Retinal pigment epithelial cell (primary cell): ENCODE data around the gene HSF2BP.
"Not testable (repeated sequence)": the region's sequence is repeated elsewhere in the genome, so short reads cannot be mapped to it uniquely, and the experiment has no call there.

Experiments
- DNase-seq: peaks from one replicate; pipeline ENCODE4 v3.0.0-alpha.2; 2010; ENCODE audit warnings: low read depth
- H3K4me3 ChIP-seq: 2 replicates; pipeline ENCODE4 v1.5.1; 2011; ENCODE audit warnings: mild to moderate bottlenecking, low read length, control low read depth, moderate library complexity
- TF ChIP-seq, protein P1 (sequence below): conservative IDR thresholded peaks from 2 replicates; pipeline ENCODE4 v1.5.1; 2011; ENCODE audit warnings: low read depth, low read length, control low read depth, inconsistent platforms

HSF2BP gene

DNA sequence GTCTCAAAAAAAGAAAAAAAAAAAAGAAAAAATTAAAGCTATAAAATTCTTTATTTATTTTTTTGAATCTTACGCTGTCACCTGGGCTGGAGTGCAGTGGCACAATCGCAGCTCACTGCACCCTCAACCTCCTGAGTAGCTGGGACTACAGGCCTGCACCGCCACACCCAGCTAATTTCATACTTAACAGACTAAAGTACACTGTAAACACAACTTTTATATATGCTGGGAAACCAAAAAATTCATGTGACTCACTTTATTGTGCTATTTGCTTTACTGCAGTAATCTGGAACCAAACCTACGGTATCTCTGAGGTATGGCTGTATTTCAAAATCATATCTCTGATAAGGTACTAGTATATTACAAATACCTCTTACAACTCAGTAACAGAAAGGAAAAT is 40.3 kb downstream of the HSF2BP start:
- no peak for DNase-seq
- H3K4me3 ChIP-seq = no peak overlapping the region
- TF ChIP-seq, protein P1, sequence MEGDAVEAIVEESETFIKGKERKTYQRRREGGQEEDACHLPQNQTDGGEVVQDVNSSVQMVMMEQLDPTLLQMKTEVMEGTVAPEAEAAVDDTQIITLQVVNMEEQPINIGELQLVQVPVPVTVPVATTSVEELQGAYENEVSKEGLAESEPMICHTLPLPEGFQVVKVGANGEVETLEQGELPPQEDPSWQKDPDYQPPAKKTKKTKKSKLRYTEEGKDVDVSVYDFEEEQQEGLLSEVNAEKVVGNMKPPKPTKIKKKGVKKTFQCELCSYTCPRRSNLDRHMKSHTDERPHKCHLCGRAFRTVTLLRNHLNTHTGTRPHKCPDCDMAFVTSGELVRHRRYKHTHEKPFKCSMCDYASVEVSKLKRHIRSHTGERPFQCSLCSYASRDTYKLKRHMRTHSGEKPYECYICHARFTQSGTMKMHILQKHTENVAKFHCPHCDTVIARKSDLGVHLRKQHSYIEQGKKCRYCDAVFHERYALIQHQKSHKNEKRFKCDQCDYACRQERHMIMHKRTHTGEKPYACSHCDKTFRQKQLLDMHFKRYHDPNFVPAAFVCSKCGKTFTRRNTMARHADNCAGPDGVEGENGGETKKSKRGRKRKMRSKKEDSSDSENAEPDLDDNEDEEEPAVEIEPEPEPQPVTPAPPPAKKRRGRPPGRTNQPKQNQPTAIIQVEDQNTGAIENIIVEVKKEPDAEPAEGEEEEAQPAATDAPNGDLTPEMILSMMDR = no peak

DNA sequence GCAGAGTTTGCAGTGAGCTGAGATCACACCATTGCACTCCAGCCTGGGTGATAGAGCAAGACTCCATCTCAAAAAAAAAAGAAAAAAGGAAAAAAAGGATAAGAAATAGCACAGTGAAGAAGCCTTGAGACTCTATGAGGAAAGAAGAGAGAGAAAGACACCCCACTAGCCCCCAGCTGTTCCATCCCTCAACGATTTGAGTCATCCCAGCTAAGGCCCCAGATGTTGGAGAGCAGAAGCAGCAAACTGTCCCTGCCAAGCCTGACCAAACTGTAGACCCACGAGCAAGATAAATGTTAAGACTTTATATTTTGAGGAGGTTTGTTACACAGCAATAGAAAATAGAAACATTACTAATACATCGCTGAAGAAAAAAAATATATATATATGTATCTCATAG is 42.4 kb downstream of the HSF2BP start:
- not testable (repeated sequence) for DNase-seq

DNA sequence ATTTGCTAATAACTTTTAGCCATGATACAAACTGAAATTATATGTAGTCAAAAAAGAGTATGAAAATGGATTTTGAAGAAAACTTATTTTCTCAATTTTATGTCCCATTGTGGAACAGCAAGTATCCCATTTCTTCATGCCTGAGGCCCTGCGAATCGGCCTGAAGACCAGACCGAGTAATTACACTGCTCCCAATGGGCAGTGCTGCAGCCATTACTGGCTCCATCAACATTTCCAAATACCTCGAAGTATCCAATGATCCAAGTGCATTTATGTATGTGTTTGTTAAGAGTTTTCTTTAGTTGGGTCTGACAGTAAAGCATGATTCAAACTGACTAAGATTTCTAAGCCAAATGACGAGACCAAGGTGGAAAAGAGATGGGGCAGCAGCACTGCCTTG is 44.4 kb downstream of the HSF2BP start:
- DNase-seq = no peak
- TF ChIP-seq, protein P1 = no peak

More for the DNA sequence above, 42.4 kb downstream of the HSF2BP start:
- H3K4me3 ChIP-seq = not testable (repeated sequence)

DNA sequence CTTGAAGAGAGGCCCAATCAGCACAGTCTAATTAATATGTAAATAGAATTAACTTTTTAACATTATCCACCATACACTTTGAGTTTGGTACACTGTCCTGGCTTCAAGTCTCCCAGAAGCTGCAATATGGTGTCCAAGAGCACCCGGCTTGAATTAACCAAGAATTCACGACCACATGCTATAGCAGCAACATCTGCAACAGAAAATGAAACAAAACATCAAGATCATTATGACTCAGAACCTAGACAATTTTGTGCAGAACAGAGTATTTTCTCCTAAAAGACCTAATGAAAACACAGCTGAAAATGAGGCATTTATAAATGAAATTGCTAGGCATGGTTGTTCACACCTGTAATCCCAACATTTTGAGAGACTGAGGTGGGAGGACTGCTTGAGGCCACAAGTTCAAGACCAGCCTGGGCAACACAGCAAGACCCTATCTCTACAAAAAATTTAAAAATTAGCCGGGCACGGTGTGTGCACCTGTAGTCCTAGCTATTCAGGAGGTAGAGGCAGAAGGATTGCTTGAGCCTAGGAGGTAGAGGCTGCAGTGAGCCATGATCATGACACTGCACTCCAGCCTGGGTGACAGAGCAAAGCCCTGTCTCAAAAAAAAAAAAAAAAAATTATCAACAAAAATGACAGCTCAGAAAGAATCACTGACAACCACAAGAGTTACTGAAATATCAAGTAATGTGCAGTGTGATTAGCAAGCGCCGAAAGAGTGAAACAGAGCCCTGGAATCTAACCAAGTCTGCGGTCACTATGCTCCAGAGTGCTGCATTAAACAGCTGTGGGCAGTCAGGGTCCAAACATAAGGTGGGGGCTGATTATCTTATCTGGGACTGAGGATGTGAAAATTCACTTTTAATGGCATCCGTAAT is 45.3 kb downstream of the HSF2BP start:
- TF ChIP-seq, protein P1 = no peak
- no peak overlapping the region for H3K4me3 ChIP-seq
- DNase-seq = no peak

More for the DNA sequence above, 44.4 kb downstream of the HSF2BP start:
- no peak overlapping the region for H3K4me3 ChIP-seq

DNA sequence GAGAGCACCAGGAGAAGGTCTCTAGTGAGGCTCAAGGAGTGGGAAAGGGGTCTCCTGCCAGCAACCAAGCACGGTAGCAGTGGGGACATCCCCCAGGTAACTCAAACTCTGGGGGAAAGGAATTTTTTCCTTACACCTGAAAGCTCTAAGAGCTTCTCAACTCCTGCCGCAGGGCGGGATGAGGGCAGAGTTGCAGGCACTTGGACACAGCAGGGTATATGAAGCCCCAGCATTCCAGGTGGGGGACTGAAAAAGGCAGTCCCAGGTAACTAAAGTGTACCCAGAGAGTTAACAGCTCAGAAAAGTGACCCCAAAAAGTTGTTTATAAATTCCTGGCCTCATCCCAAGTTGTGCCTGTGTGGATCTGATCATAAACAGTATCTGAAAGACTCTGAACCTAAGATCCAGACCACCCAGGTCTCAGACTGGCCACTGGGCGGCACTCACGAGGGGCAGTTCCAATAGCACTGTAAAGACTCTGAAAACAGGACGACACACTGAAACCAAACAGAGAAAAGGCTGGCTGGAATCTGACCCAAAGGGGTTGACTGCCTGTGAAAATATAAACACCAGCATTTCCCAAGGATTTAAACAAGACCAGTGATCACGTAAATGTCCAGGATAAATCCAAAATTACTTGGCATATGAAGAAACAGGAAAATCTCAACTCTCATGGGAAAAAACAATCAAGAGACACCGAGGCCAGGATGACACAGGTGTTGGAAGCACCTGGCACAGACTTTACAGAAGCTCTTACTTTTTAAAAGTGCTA is 47.5 kb downstream of the HSF2BP start:
- TF ChIP-seq, protein P1 = peak; percentile 91
- peak; percentile 62 for DNase-seq

DNA sequence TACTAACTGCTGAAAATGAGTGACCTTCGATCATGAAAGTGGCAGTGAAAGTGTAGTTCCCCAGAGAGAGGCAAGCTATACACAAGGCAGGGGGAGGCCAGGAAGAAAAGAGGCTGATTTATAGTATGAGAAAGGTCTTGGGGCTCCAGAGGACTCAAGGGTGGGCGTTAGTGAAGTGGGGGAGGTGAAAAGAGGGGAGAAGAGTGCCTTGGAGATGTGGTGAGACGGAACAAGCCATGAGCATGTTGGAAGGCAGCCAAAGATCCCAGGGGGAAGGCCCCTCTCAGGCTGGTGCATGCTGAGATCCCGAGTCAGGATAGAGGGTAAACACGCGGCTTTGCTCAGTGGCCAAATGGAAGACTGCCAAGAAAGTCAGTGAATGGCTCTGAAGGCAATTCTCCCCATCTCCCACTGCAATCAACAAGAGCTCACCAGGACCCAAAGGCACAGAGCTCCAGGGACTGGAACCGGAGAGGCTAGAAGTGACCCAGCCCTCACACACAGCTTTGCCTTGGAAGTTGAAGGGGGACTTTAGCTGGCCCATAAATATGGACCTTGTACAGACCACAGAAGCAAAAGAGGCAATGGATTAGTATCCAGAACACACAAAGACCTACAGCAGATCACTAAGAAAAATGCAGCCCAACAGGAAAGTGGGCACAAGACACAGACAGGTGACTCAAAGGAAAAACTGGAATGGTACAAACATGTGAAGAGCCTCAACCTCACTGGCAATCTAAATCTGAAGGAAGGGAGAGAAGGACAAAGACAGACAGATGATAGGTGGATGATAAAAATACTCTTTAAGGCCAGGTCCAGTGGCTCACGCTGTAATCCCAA is 49.6 kb downstream of the HSF2BP start:
- peak; percentile 98 for DNase-seq
- H3K4me3 ChIP-seq = no peak overlapping the region
- TF ChIP-seq, protein P1 = no peak

More for the DNA sequence above, 47.5 kb downstream of the HSF2BP start:
- no peak overlapping the region for H3K4me3 ChIP-seq

DNA sequence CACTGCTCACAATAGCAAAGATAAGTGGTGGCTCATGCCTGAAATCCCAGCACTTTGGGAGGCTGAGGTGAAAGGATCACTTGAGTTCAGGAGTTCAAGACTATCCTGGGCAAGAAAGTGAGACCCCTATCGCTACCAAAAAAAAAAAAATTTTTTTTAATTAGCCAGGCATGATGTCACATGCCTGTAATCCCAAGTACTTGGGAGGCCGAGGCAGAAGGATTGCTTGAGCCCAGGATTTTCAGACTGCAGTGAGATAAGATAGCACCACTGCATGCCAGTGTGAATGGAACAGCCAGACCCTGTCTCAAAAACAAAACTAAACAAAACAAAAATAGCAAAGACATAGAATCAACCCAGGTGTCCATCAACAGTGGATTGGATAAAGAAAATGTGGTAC is 50.6 kb downstream of the HSF2BP start:
- TF ChIP-seq, protein P1 = no peak
- H3K4me3 ChIP-seq = no peak overlapping the region
- no peak for DNase-seq
